C4-2B (cell line): Measurements from ENCODE around the gene ZBTB16.

Experiments used
- CTCF ChIP-seq: fragments of 450-650 bp; conservative IDR thresholded peaks from 2 replicates; pipeline ENCODE4 v1.5.1; 2017; ENCODE audit warnings: mild to moderate bottlenecking
- ZFX ChIP-seq: fragments of 450-650 bp; IDR thresholded peaks from 2 replicates; pipeline ENCODE4 v1.6.1; 2017

GRCh38 chr11:114132944-114133394 lies 73.5 kb downstream of the ZBTB16 start:
- TF ChIP-seq CTCF (no peak), ZFX (no peak)
